C1 segment of cervical spinal cord (tissue), 14 donors: ENCODE results near the gene RXRA.

ENCODE experiments used
- DNase-seq, 14 donors: peaks; one replicate each; lab custom pipeline; 2025; lab: John Stamatoyannopoulos, UW

RXRA gene

GRCh38 chr9:134380542-134381271 lies 54.5 kb downstream of the RXRA start:
- DNase-seq: no peak

- DNase-seq: no peak
Observed at GRCh38 chr9:134381272-134381661, 55.0 kb downstream of the RXRA start.

GRCh38 chr9:134381671-134382516 lies 55.6 kb downstream of the RXRA start:
- peak in 2 of 14 donors; percentile 12 to 26 for DNase-seq

- DNase-seq: no peak
Observed at GRCh38 chr9:134382733-134383132, 56.5 kb downstream of the RXRA start.

GRCh38 chr9:134383148-134383547 lies 56.9 kb downstream of the RXRA start:
- DNase-seq: no peak

- peak in 12 of 14 donors; percentile 47 to 84 (median 73) for DNase-seq
Observed at GRCh38 chr9:134384811-134385479, 58.7 kb downstream of the RXRA start.

GRCh38 chr9:134385915-134386314 lies 59.7 kb downstream of the RXRA start:
- DNase-seq: no peak

GRCh38 chr9:134386951-134387831 lies 60.9 kb downstream of the RXRA start:
- peak in 9 of 14 donors; percentile 29 to 94 (median 45) for DNase-seq

- DNase-seq: no peak
Observed at GRCh38 chr9:134388289-134388808, 62.1 kb downstream of the RXRA start.

GRCh38 chr9:134388976-134389375 lies 62.7 kb downstream of the RXRA start:
- no peak for DNase-seq

- no peak for DNase-seq
Observed at GRCh38 chr9:134389642-134390041, 63.4 kb downstream of the RXRA start.

- no peak for DNase-seq
Observed at GRCh38 chr9:134390537-134390936, 64.3 kb downstream of the RXRA start.

- no peak for DNase-seq
Observed at GRCh38 chr9:134390947-134391318, 64.7 kb downstream of the RXRA start.

- DNase-seq: no peak
Observed at GRCh38 chr9:134391319-134392231, 65.3 kb downstream of the RXRA start.

GRCh38 chr9:134392900-134393299 lies 66.6 kb downstream of the RXRA start:
- DNase-seq: no peak

GRCh38 chr9:134393582-134394280 lies 67.5 kb downstream of the RXRA start:
- DNase-seq: no peak

- DNase-seq: peak in 2 of 14 donors; percentile 21 to 29
Observed at GRCh38 chr9:134395002-134395517, 68.8 kb downstream of the RXRA start.

- no peak for DNase-seq
Observed at GRCh38 chr9:134395737-134396257, 69.5 kb downstream of the RXRA start.

GRCh38 chr9:134396258-134396742 lies 70.0 kb downstream of the RXRA start:
- DNase-seq: peak in 1 of 14 donors; percentile 25
